ENCODE data around the gene MTHFD1L. TPM values are rescaled to one million over a fixed set of nuclear protein-coding genes. Genes with fewer than 3 reads are reported as not detected.
"Not testable (repeated sequence)": the region's sequence is repeated elsewhere in the genome, so short reads cannot be mapped to it uniquely, and the experiment has no call there.

Gene MTHFD1L
- total and polyA plus RNA-seq, 9 of the 15 experiments (the other 6 are each of a cell fraction or from before 2014, with no cell fraction given), result 20.9 to 128 (median 61.0) TPM

DNA sequence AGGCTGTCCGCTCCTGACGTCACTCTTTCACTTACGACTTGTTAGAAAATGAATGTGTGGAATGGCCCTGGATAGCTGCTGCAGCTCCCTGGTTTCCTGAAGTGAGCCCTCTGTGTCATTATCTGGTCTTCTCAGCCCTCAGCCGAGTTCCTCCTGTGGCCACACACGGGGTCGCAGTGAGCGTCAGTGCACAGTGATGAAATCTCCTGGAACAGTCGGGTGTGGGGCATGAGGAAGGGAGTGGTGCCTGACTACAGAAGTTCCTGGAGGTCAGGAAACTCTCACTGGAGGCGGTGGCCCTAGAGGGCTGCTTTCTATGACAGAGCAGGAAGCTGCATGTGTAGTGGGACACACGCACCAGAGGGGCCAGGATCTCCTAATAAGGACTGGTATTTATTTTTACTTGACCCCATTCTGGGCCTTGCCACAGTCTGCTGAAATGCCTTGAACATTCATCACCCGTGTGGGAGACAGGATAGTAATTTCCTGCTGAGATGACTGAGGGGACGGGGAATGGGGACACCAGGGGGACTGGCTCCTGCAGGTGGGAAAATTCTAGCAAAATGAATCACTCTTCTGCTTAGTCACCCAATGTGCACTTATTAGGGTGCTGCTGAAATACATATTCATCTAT is 175.5 kb downstream of the MTHFD1L start:
- BruUV-seq (replicated peaks); H3K9me3 ChIP-seq (replicated peaks; ENCODE audit: control insufficient read depth, insufficient read depth, low read depth, low read length); H3K4me3 ChIP-seq; H3K79me2 ChIP-seq (ENCODE audit: control insufficient read depth, insufficient read depth, low read length); H4K20me1 ChIP-seq (replicated peaks; ENCODE audit: control insufficient read depth, insufficient read depth, low read length); H3K9me1 ChIP-seq (ENCODE audit: control insufficient read depth, insufficient read depth, low read length); H3K27me3 ChIP-seq (ENCODE audit: control insufficient read depth in 2 of 2, insufficient read depth in 2 of 2, low read length in 2 of 2); in situ Hi-C loops (cut with MboI); TF ChIP-seq TOE1 (CRISPR knock-in tag; IDR thresholded peaks at IDR 0.05; ENCODE audit: borderline replicate concordance, low read depth); TEAD4 (CRISPR knock-in tag; IDR thresholded peaks at IDR 0.05; ENCODE audit: borderline replicate concordance): not testable (repeated sequence)
- intact Hi-C loops (cut with micrococcal nuclease), result loop anchor here (2.0 to 5.0 kb wide), 2 partner anchors 26 to 46 kb away; no protein-coding TSS in a partner anchor
- POLR2A ChIA-PET, result interaction anchor here (0.5 to 1.8 kb wide), 8 partner anchors 9 to 340 kb away, joined by 3 to 5 read pairs (median 4); no protein-coding TSS in a partner anchor
- Histone ChIP-seq H3K36me3 (ENCODE audit: control insufficient read depth, insufficient read depth, low read length) (peaks cover 50% of the 10 kb centered on the region), H3K9ac (ENCODE audit: insufficient read depth in 1 of 2, low read depth in 2 of 2, low read length in 2 of 2) (peak overlapping the region; percentile 38 to 56; a peak in 2 of 4 replicates), H2AFZ (ENCODE audit: low read depth, low read length) (peak overlapping the region; percentile 67), H3K4me1 (replicated peaks in 1 of 2; ENCODE audit: control insufficient read depth in 2 of 2, insufficient read depth in 2 of 2, low read length in 2 of 2) (peaks cover 12 to 26% of the 10 kb centered on the region in 2 experiments; a peak in 4 of 5 replicates), H3K4me2 (ENCODE audit: insufficient read depth, low read length) (peak overlapping the region; percentile 54), H3K27ac (ENCODE audit: extremely low read depth, low read depth, low read length) (peak overlapping the region; percentile 79)
- DNase-seq (ENCODE audit: extremely low read depth in 1 of 4, low spot score in 3 of 4), result peak; percentile 69 to 95 (median 82)
- CTCF ChIA-PET (ENCODE audit: low intra/inter-chr PET ratio), result interaction anchor here (0.6 kb wide), 1 partner anchor 22 kb away, joined by 3 read pairs; no protein-coding TSS in a partner anchor
- ATAC-seq, result peak; percentile 100
- FAIRE-seq, result peak; percentile 84
- WGBS (ENCODE audit: insufficient coverage, low coverage, missing lambda C conversion rate), result 7% methylated on average over 12 of the region's 12 CpGs
- TF ChIP-seq GABPA (tag; conservative IDR thresholded peaks at IDR 0.05; ENCODE audit: low read depth), result peak; percentile 61
- peak in 1 of 2 experiments; percentile 48; a peak in 2 of 4 replicates for TF ChIP-seq RAD21 (CRISPR knock-in tag; conservative IDR thresholded peaks at IDR 0.05 in 1 of 2, IDR thresholded peaks at IDR 0.05 in 1 of 2)
- TF ChIP-seq FOXK2 (conservative IDR thresholded peaks at IDR 0.05 in 1 of 2, IDR thresholded peaks at IDR 0.05 in 1 of 2; ENCODE audit: low read depth in 2 of 2), result 0 out of 4 replicates have a peak, but pooled peaks of 1 of the 2 experiments have one; percentile 35
- TF ChIP-seq NR2C1 (IDR thresholded peaks at IDR 0.05), result peak; percentile 51; the same call in 1 of the 2 replicates
- TF ChIP-seq NR2C1 (tag; IDR thresholded peaks at IDR 0.05), result peak; percentile 72
- peak; percentile 43; the same call in 1 of the 2 replicates for TF ChIP-seq TOE1 (IDR thresholded peaks at IDR 0.05; ENCODE audit: borderline replicate concordance)
- peak; percentile 81; the same call in 1 of the 2 replicates for TF ChIP-seq DMBX1 (CRISPR knock-in tag; IDR thresholded peaks at IDR 0.05; ENCODE audit: borderline replicate concordance)
- TF ChIP-seq SMARCA4 (IDR thresholded peaks at IDR 0.05), result peak; percentile 73
- TF ChIP-seq TAF9B (IDR thresholded peaks at IDR 0.05; ENCODE audit: partially characterized antibody), result peak; percentile 53
- TF ChIP-seq ESRRA (IDR thresholded peaks at IDR 0.05; ENCODE audit: borderline replicate concordance, low read depth), result peak; percentile 43; the same call in 1 of the 2 replicates
- peak; percentile 34; the same call in 1 of the 2 replicates for TF ChIP-seq BCL6 (CRISPR knock-in tag; IDR thresholded peaks at IDR 0.05)
- TF ChIP-seq, protein P1, sequence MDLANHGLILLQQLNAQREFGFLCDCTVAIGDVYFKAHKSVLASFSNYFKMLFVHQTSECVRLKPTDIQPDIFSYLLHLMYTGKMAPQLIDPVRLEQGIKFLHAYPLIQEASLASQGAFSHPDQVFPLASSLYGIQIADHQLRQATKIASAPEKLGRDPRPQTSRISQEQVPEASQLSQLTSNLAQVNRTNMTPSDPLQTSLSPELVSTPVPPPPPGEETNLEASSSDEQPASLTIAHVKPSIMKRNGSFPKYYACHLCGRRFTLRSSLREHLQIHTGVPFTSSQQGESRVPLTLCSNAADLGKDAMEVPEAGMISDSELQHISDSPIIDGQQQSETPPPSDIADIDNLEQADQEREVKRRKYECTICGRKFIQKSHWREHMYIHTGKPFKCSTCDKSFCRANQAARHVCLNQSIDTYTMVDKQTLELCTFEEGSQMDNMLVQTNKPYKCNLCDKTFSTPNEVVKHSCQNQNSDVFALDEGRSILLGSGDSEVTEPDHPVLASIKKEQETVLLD (IDR thresholded peaks at IDR 0.05), result peak; percentile 35; the same call in 1 of the 2 replicates
- TF ChIP-seq ATF7 (IDR thresholded peaks at IDR 0.05), result peak; percentile 92
- TF ChIP-seq ZNF584 (CRISPR knock-in tag; IDR thresholded peaks at IDR 0.05; ENCODE audit: low read depth), result peak; percentile 63; the same call in 1 of the 2 replicates
- 0 out of 2 replicates have a peak, but pooled peaks have one; percentile 31 for TF ChIP-seq ZKSCAN8 (CRISPR knock-in tag; IDR thresholded peaks at IDR 0.05)
- 0 out of 2 replicates have a peak, but pooled peaks have one; percentile 22 for TF ChIP-seq ZSCAN32 (CRISPR knock-in tag; IDR thresholded peaks at IDR 0.05)
- peak; percentile 75 for TF ChIP-seq TEAD4 (IDR thresholded peaks at IDR 0.05; ENCODE audit: low read length)

All from K562 (cell line).